NCI-H187 (cell line): ENCODE results near the gene CASP14.
"Not testable (repeated sequence)": the region's sequence is repeated elsewhere in the genome, so short reads cannot be mapped to it uniquely, and the experiment has no call there.

ENCODE experiments used
- DNase-seq, 2 experiments: peaks; one replicate each; lab custom pipeline; 2025; lab: John Stamatoyannopoulos, UW

The CASP14 gene, protein sequence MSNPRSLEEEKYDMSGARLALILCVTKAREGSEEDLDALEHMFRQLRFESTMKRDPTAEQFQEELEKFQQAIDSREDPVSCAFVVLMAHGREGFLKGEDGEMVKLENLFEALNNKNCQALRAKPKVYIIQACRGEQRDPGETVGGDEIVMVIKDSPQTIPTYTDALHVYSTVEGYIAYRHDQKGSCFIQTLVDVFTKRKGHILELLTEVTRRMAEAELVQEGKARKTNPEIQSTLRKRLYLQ

DNA sequence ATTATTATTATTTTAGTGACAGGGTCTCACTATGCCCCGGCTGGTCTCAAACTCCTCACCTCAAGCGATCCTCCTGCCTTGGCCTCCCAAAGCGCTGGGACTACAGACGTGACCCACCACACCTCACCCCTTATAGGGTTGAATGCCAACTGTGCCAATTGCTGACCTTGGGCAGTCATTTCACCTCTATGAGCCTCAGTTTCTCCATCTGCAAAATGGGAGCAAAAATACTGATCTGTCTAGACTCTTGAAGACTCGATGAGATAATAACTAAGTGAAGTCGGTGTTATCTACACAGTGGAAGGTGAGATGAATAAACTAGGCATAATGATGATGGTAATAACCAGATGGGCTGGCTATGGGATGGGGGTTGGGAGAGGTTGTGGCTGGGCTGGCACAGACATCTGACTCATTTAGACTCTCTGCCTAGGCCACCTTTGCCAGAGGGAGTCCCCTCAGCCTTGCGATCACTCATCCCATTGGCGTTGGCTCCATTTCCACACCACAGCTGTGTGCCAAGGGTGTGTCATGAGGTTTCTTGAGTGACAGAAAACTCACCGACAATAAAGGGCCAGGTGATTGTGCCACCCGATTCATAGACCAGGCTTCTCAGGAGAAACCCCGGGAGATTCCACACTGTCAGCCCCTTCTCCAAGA is at the start of gene CASP14:
CASP14 (plus strand) TSS at position 596 of the 657 bp plus-strand sequence. CDS start 2,772 bp downstream, outside the sequence.
- no peak for DNase-seq

DNA sequence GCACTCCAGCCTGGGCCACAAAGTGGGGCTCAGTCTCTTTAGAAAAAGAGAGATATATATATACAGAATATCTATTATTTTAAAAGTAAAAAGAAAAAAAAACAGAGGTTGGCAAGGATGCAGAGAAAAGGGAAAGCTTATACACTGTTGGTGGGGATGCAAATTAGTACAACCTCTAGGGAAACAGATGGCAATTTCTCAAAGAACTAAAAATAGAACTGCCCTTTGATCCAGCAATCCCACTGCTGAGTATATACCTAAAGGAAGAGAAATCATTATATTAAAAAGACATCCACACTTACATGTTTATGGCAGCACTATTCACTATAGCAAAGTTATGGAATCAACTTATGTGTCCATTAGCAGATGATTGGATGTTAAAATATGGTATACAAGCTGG is 41.0 kb upstream of the CASP14 start:
- no peak for DNase-seq

DNA sequence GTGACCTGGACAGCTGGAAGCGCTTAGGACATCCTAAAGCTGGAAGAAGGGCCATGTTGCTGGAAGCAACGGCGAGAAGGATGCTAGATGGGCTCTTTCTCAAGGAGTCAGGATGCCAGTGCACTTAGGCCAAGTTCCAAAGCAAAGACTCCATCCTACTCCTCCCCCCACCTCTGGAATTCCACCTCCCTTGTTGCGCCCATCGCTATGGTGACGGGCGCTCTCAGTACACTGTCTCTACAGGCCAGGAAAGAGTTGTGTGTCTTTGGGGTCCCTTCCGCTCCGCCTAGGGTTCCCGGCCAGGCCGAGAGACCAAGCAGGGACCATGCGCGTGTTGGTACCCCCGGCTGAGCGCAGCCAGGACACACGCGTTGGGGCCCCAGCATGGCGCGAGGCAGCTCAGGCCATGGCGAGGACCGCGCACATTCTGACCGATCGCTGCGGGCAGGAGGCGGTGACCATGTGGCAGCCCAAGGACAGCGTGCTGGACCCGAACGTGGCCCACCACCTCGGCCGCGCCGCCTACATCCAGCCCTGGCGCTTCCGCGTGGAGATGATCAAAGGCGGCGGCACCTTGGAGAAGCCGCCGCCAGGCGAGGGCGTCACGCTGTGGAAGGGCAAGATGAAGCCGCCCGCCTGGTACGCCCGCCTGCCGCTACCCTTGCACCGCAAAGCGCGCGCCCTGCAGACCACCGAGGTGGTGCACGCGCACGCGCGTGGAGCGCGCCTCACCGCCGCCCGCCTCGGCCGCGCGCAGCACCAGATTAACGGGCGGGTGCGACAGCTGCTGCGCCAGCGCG is 38.6 kb upstream of the CASP14 start:
- no peak for DNase-seq

DNA sequence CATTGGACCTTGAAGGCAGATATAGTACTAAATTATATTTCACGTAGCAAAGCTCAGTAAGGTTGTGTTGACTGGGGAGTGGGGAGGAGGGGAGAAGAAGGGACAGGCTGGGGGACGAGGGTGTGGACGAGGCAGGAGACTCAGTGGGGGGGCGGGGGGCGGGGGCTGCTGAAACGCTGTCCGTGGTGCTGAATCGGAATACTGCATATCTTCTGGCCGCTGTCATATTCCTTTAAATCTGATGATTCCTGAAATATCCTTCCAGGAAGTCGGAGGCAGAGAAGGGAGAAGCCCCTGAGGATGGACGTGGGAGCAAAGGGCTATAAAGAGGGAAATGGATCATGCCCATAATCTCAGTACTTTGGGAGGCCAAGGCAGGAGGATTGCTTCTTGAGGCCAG is 34.7 kb upstream of the CASP14 start:
- no peak for DNase-seq

DNA sequence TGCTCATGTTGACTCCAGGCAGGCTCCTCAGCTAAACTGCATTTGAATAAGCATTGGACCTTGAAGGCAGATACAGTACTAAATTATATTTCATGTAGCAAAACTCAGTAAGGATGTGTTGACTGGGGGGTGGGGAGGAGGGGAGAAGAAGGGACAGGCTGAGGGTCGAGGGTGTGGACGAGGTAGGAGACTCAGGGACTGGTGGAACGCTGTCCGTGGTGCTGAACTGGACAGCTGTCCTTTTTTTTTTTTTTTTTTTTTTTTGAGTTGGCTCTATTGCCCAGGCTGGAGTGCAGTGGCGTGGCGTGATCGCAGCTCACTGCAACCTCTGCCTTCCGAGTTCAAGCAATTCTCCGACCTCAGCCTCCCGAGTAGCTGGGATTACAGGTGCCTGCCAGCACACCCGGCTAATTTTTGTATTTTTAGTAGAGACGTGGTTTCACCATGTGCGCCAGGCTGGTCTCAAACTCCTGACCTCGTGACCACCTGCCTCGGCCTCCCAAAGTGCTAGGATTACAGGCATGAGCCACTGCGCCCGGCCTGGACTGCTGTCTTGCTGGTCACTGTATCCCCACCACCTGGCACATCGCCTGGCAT is 33.2 kb upstream of the CASP14 start:
- DNase-seq, result no peak

DNA sequence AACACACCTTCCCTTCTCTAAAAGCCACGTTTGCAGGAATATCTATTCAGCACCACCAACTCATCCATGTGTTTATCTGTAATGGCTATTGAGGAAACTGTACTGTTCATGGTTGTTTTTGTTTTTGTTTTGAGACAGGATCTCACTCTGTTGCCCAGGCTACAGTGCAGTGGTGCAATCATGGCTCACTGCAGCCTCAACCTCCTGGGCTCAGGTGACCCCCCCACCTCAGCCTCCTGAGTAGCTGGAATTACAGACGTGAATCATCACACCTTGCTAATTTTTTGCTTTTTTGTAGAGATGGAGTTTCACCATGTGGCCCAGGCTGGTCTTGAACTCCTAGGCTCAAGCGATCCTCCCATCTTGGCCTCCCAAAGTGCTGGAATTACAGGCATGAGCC is 30.4 kb upstream of the CASP14 start:
- DNase-seq, result not testable (repeated sequence)

DNA sequence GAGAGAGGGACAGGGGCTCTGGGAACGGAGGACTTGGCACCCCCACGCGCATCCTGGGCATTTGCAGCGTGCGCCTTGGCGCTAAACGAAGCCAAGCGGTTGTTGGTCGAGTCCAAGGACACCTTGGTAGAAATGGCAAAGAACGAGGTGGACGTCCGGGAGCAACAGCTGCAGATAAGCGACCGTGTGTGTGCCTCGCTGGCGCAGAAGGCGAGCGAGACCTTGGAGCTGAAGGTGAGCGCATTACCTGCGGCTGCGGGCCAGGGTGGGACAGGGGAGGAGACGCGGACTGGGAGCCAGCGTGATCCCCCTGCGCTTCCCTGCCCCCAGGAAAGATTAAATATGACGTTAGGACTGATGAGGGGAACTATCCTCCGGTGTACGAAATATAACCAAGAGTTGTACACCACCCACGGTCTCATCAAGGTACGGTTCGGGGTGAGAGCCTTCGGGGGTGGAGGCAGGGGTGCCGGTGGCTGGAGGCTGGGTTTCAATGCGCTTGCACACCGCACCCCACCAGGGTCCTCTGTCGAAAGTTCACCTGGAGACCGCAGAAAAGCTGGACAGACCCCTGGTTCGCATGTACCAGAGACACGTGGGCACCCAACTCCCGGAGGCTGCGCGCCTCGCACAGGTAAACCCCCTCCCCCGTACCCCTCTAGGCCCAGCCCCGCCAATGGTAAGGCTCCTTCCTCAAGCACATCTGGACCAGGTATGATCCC is 27.8 kb upstream of the CASP14 start:
- DNase-seq, result no peak

DNA sequence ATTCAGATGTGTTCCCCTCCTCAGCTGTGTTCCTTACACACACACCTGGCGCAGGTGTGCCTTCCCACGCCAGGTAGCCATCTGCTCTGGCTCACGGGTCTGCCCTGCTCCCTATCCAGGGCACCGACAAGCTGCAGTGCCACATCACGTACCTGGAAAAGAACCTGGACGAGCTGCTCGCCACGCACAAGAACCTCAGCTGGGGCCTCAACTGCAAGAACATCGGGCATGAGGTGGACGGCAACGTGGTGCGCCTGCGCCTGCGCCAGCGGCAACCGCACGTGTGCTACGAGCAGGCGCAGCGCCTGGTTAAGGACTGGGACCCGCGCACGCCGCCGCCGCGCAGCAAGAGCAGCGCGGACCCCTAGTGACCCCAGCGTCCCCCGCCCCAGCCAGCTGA is 26.5 kb upstream of the CASP14 start:
- no peak for DNase-seq

DNA sequence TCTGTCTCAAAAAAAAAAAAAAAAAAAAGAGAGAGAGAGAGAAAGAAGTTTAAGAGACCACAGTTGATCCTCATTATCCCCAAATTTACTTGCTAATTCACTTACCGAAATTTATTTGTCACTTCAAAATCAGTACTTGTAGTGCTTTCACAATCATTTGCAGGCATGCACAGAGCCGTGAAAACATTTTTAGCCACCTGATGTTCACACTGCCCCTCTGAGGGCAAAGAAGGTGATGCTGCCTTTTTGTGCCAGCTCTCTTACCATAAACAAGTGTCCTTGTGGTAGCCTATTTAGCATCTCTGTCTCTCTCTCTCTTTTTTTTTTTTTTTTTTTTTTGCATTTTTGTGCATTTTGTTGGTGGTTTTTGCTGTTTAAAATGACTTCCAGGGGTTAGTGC is 24.1 kb upstream of the CASP14 start:
- no peak for DNase-seq

DNA sequence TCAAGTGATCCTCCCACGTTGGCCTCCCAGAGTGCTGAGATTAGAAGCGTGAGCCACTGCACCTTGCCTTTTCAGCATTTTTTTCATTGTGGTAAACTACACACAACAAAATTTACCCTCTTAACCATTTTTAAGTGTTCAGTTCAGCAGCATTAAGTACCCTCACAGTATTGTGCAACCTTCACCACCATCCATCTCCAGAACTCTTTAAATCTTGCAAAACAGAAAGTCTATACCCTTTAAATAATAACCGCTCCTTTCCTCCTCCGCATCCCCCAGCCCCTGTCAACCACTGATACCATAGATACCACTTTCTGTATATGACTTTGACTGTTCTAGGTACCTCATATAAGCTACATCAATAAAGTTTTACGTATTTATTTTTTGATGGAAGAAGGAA is 20.8 kb upstream of the CASP14 start:
- no peak for DNase-seq

DNA sequence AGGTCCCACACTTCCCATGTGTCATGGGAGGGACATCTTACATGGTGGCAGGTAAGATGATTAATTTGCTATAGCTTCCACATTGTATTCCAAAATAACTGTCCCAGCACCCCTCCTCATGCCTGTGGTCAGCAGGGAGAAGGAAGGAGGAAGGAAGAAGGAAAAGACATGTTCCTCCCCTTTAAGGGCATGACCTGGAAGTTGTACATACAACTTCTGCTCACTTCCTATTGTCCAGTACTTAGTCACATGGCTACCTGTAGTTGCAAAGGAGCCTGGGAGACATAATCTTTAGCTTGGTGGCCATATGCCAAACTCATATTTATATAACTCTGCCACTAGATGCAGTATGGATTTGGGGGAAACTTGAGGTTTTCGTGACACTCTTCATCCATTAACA is 17.6 kb upstream of the CASP14 start:
- DNase-seq, result no peak

DNA sequence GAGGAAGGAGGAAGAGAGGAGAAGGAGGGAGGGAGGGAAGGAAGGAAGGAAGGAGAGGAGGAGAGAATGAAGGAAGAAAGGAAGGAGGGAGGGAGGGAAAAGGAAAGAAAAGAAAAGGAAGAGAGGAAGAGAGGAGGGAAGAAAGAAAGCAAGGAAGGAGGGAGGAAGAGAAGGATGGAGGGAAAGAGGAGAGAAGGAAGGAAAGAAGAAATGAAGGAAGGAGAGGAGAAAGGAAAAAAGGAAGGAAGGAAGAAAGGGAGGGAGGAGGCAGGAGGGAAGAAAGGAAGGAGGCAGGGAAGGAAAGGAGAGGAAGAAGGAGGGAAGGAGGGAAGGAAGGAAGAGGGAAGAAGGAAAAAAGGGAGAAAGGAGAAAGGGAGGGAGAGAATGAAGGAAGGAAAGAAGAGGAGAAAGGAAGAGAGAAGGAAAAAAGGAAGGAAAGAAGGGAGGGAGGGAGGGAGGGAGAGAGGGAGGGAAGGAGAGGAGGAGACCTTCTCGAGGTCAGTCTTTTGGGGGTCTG is 13.4 kb upstream of the CASP14 start:
- DNase-seq, result no peak

DNA sequence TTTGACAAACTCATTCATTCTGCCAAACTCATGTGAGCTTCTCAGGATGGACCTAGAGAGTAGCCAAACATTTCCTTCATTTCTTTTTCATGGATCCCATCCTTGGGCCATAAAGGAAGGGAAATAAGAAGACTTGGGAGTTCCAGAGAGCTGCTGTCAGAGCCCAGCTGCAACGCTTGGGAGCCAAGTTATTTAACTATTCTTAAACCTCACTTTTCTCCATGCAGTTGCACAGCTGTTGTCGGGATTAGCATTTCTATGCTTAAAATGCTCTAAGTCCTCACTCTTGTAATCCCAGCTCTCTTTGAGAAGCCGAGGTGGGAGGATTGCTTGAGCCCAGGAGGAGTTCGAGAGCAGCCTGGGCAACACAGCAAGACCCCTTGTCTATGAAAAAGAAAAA is 11.7 kb upstream of the CASP14 start:
- DNase-seq, result no peak

DNA sequence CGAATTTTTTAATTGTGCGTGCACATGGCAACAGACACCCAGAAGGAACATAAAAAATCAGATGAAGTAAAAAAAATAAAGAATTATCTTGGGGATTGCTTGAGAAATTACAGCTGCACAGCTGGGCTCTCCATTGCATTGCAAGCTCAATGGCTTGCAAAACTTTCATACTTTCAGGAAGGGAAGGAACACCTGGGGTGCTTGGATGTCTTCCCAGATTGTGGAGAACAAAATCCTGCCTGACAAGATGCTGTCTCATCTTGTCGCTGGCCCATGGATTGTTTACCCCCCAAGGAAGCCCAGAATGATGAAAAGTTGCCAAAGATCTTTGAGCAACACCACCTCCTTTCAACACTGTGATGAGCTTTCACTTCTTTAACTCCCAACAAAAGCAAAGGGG is 11.0 kb upstream of the CASP14 start:
- DNase-seq, result no peak

DNA sequence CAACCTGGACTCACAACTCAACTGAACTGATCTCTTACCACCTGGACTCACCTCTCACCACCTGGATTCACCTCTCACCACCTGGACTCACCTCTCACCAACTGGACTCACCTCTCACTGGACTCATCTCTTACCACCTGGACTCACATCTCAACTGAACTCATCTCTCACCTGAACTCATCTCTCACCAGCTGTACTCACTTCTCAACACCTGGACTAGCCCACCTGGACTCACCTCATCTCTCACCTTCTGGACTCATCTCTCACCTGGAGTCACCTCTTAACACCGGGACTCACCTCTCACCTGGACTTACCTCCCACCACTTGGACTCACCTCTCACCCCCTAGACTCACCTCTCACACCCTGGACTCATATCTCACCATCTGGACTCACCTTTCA is 7.3 kb upstream of the CASP14 start:
- DNase-seq, result no peak

DNA sequence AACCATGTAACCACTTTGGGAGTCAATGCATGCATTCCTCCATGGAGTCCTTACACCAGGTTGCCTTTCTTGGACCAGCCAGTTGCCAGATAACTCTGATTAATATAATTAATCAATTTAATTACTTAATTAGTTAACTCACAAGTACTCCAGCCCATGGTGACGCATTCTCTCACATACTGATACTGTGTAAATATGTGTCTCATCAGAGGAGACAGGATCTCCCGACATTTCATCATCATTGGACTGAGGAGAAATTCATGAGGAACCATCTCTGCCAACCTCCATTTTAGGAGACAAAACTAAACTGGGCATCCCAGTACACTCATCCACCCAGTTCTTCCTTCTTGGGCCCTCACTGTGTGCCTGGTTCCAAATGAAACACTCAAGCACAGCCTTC is 6.5 kb upstream of the CASP14 start:
- DNase-seq, result no peak

DNA sequence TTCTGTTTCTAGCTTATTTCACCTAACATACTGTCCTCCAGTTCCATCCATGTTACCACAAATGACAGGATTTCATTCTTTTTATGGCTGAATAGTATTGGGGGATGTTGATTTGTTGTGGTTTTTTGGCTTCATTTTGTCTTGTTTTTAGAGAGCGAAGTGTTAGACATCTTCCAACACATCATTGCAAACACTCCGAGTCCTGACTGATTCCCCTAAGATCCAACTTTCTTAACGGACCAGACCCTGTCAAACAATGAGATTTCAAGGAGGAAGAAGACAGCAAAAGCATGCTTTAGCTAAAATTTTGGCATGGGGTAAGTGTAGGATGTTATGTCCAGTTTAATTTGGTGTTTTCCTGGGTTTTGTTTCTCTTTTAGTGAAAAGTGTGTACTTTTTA is 3.8 kb upstream of the CASP14 start:
- no peak for DNase-seq

DNA sequence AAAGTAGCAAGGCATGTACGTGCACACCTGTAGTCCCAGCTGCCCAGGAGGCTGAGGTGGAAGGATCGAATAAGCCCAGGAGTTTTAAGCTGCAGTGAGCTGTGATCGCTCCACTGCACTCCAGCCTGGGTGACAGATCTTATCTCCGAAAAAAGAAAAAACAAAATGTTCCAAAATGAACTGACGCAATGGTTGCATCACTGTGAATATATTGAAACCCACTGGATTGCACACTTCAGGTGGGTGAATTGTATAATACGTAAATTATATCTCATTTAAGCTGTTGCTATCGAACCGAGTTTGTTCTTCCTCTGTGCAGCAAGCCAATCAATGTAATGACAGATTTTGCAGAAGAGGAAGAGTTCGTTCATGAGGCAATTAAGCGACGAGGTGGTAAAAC is 1.6 kb upstream of the CASP14 start:
- no peak for DNase-seq

DNA sequence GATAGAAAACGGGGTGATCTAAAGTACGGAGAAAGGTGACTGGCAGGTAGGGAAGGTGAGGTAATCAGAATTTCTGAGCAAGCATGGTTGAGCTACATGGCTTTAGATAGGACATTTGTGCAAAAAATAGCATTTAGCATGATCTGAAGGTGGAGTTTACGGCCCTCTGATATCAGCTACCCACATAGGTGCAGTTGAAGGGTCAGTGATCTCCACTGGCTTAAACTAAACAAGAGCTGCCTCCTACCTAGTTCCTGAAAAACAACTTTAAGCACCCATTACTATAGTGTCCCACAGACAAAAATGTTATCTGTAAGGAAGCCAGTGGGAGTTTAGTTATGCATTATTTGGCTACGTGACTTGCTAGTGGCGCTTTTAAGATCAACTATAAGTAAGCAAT is 1.2 kb upstream of the CASP14 start:
- no peak for DNase-seq

DNA sequence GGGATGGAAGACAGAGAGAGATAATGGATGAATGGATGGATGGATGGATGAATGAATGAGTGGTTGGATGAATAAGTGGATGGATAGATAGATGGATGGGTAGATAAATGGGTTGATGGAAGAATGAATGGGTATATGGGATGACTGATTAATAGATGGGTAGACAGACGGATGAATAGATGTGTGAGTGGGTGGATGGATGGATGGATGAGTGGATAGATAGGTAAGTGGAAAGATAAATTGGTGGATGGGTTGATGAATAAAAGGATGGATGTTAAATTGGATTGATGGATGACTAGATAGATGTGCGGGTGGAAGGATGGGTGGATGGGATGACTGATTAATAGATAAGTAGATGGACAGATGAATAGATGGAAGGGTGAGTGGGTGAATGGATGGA is 1.4 kb downstream of the CASP14 start:
- no peak for DNase-seq

DNA sequence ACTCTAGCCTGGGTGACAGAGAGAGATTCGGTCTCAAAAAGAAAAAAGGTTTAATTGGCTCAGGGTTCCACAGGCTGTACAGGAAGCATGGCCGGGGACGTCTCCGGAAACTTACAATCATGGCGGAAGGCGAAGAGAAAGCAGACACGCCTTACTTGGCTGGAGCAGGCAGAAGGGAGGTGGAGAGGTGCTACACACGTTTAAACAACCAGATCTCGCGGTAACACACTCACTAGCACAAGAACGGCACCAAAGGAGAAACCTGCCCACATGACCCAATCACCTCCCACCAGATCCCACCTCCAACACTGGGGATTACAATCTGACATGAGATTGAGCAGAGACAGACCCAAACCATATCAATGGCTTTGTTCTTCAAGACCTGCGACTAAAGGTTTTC is 12.8 kb downstream of the CASP14 start:
- no peak for DNase-seq

DNA sequence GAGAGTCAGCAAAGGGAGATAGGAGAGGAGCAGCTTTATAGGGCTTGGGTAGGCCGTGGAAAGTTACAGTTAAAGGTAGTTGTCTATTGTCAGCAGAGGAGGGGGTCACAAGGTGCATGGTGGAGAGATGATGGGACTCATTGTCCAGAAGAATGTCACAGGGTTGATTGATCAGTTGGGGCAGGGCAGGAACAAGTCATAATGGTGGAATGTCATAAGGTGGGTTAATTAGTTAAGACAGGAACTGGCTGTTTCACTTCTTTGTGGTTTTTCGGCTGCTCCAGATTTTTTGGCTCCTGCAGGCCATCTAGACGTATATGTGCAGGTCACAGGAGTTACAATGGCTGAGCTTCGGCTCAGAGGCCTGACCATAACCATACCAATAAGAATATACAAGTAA is 21.1 kb downstream of the CASP14 start:
- DNase-seq, result not testable (repeated sequence)
